ENCODE measurements around the gene WDR90.
A peak's percentile ranks its signal among the peaks of the same experiment; 100 is the strongest.

Gene WDR90

DNA sequence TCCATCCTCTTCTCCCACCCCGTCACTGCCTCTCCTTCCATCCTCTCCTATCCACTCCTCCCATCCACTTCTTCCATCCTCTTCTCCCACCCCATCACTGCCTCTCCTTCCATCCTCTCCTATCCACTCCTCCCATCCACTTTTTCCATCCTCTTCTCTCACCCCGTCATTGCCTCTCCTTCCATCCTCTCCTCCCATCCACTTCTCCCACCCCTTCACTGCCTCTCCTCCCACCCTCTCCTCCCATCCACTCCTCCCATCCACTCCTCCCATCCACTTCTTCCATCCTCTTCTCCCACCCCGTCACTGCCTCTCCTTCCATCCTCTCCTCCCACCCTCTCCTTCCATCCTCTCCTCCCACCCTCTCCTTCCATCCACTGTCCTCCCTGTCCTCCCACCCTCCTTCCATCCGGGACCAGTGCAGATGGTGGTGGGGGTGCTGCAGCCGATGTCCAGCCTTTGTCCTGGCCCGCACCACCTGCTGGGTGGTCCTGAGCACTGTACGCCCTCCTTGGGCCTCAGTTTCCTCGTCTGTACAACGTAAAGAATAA, 17.3 kb upstream of the WDR90 start:
- H3K9me3 Mint-ChIP-seq = no peaks in the 10 kb centered on the region
- peaks cover 10% of the 10 kb centered on the region for H3K4me1 Mint-ChIP-seq (ENCODE audit: low read depth)
- H3K4me3 Mint-ChIP-seq = no peak overlapping the region
- no peak overlapping the region for H3K27ac Mint-ChIP-seq
- peaks cover 3% of the 10 kb centered on the region for H3K36me3 Mint-ChIP-seq (ENCODE audit: low read depth)
- no peaks in the 10 kb centered on the region for H3K27me3 Mint-ChIP-seq

DNA sequence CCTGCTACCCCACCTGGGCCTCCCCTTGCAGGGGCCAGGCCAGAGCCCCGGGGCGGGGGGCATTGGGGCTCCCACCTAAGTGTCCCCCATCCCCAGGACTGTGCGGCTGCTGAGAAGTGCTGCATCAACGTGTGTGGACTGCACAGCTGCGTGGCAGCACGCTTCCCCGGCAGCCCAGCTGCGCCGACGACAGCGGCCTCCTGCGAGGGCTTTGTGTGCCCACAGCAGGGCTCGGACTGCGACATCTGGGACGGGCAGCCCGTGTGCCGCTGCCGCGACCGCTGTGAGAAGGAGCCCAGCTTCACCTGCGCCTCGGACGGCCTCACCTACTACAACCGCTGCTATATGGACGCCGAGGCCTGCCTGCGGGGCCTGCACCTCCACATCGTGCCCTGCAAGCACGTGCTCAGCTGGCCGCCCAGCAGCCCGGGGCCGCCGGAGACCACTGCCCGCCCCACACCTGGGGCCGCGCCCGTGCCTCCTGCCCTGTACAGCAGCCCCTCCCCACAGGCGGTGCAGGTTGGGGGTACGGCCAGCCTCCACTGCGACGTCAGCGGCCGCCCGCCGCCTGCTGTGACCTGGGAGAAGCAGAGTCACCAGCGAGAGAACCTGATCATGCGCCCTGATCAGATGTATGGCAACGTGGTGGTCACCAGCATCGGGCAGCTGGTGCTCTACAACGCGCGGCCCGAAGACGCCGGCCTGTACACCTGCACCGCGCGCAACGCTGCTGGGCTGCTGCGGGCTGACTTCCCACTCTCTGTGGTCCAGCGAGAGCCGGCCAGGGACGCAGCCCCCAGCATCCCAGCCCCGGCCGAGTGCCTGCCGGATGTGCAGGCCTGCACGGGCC, 16.5 kb upstream of the WDR90 start:
- Mint-ChIP-seq H3K27me3 (no peaks in the 10 kb centered on the region), H3K9me3 (no peaks in the 10 kb centered on the region), H3K27ac (no peak overlapping the region), H3K4me3 (no peak overlapping the region), H3K4me1 (ENCODE audit: low read depth) (peaks cover 10% of the 10 kb centered on the region), H3K36me3 (ENCODE audit: low read depth) (peaks cover 3% of the 10 kb centered on the region)

DNA sequence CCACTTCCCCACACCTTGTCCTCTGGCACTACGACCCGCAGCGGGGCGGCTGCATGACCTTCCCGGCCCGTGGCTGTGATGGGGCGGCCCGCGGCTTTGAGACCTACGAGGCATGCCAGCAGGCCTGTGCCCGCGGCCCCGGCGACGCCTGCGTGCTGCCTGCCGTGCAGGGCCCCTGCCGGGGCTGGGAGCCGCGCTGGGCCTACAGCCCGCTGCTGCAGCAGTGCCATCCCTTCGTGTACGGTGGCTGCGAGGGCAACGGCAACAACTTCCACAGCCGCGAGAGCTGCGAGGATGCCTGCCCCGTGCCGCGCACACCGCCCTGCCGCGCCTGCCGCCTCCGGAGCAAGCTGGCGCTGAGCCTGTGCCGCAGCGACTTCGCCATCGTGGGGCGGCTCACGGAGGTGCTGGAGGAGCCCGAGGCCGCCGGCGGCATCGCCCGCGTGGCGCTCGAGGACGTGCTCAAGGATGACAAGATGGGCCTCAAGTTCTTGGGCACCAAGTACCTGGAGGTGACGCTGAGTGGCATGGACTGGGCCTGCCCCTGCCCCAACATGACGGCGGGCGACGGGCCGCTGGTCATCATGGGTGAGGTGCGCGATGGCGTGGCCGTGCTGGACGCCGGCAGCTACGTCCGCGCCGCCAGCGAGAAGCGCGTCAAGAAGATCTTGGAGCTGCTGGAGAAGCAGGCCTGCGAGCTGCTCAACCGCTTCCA, 15.7 kb upstream of the WDR90 start:
- Mint-ChIP-seq H3K4me3 (no peak overlapping the region), H3K27me3 (no peaks in the 10 kb centered on the region), H3K36me3 (ENCODE audit: low read depth) (peaks cover 3% of the 10 kb centered on the region), H3K9me3 (no peaks in the 10 kb centered on the region), H3K4me1 (ENCODE audit: low read depth) (peaks cover 10% of the 10 kb centered on the region), H3K27ac (no peak overlapping the region)

DNA sequence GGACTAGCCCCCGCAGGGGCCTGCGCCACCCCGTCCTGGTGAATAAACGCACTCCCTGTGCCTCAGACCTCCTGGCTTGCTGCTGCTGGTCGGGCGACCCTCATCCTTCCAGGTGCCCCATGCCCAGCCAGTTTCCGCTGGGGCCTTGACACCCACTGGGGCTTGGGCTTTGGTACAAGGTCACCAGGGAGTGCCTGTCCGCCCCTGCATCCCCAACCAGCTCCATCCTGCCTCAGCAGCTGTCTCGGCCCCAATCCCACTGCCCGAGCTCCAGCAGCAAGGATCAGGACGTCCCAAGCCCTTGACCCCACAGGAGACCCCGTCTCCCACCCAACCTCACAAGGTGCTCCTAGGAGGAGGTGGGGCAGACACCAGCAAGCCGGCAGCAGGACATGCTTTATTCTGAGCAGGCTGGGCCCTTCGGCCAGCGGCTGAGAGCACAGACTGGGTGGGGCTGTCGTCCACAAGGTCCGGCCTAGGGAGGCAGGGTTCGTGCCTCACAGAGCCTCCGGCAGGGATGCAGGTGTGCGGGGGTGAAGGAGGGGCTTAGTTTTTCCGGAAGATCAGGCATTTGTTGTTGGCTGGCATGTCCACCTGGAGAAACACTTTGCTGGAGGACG, 15.0 kb upstream of the WDR90 start:
- Mint-ChIP-seq H3K4me1 (ENCODE audit: low read depth) (peaks cover 10% of the 10 kb centered on the region), H3K9me3 (no peaks in the 10 kb centered on the region), H3K27ac (no peak overlapping the region), H3K27me3 (no peaks in the 10 kb centered on the region), H3K4me3 (peak overlapping the region; percentile 58), H3K36me3 (ENCODE audit: low read depth) (peaks cover 3% of the 10 kb centered on the region)

DNA sequence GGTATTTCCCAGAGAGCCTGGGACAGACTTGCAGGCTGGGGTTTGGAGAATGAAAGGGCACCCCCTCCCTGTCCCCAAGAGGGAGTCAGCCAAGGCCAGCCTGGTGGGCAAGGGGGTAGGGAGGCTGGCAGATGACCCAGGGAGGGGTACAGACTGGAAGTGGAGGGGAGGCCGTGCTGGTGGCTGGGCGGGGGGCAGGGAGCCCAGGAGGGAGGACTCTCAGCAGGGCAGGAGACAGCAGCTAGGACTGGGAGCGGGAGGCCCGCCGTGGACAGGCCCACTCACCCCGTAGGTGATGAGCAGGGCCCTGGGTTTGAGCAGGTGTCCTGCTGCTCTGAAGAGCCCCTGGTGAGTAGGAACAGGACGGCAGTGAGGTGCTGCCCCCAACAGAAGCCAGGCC, 14.2 kb upstream of the WDR90 start:
- Mint-ChIP-seq H3K27ac (peak overlapping the region; percentile 74), H3K4me3 (peak overlapping the region; percentile 70), H3K27me3 (no peaks in the 10 kb centered on the region), H3K4me1 (ENCODE audit: low read depth) (peaks cover 13% of the 10 kb centered on the region), H3K9me3 (no peaks in the 10 kb centered on the region), H3K36me3 (ENCODE audit: low read depth) (peaks cover 3% of the 10 kb centered on the region)

DNA sequence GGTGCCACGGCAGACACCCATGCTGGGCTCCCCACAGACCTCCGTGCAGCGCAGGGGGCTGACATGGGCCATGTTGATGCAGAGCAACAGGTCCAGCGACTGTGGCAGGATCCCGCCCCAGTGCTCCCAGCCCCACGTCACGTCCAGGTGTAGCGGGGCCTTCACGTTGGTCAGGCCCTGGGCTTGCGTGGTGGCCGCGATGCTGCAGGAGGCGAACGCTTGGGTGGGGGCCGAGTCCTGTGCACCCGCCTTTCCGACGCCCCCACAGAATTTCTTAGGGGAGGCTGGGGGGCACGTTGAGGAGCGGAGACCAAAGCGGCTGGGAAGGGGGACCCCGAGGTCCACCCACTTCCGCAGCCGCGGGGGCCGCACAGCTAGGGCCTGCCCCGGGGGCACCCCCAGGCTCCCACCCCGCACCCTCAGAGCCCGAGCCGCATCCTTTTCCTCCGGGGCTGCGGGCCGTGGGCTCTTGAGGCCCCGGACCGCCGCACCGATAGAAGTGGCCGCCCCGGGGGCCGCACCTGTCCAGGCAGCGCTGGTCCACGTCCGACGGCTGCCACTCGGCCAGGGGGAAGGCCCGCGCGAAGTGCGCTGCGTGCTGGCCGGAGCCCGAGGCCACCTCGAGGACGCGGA, 13.5 kb upstream of the WDR90 start:
- no peak overlapping the region for H3K27ac Mint-ChIP-seq

DNA sequence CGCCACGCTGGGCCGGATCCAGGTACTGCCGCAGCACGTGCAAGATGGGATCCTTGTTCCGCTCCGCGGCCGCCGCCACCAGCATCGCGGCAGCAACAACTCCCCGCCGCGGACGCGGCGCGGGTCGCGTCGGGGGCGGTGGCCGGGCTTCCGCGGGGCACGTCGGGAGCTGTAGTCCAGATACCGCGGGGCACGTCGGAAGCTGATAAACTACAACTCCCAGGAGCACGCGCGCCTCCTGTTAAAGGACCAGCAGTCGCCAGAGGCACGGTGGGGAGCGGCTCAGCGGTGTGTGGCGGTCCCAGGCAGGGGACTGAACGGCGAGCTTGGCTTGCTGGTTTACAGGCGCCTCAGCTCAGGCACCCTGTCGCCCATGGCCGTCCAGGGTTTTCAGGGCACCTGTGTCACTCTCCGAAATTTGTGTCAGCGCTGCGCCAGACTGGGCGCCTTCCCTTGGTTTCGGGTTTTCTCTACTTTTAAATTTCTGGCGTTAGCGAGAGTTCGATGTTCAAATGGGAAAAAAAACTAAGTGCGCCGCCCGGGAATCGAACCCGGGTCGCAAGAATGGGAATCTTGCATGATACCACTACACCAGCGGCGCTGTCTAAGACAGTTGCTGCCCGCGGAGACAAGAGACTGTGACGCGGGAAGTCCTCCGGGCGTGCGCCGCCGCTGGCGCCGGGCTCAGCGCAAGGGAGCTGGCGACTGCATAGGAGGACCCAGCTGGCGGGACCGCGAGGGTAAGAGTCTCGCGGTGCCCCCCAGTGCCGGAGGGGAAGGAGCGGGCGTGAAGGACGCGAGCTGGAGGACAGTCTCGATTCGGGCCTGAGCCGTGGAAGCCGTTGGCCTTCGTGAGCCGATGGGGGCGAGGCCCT, 12.7 kb upstream of the WDR90 start, which contains the start of gene METTL26:
Gene METTL26 (minus strand): TSS at position 100 of the 875 bp plus-strand sequence. CDS start 15 bp downstream, at position 85.
- H3K9me3 Mint-ChIP-seq = no peaks in the 10 kb centered on the region
- H3K27me3 Mint-ChIP-seq = no peaks in the 10 kb centered on the region
- H3K27ac Mint-ChIP-seq = peak within 1 kb of the TSS; percentile 95
- H3K4me3 Mint-ChIP-seq = peak within 1 kb of the TSS; percentile 89
- peaks cover 3% of the 10 kb centered on the region for H3K36me3 Mint-ChIP-seq (ENCODE audit: low read depth)
- H3K4me1 Mint-ChIP-seq (ENCODE audit: low read depth) = peaks cover 13% of the 10 kb centered on the region

More for the DNA sequence above, 13.5 kb upstream of the WDR90 start:
- Mint-ChIP-seq H3K4me3 (peak overlapping the region; percentile 89), H3K9me3 (no peaks in the 10 kb centered on the region), H3K36me3 (ENCODE audit: low read depth) (peaks cover 3% of the 10 kb centered on the region), H3K27me3 (no peaks in the 10 kb centered on the region), H3K4me1 (ENCODE audit: low read depth) (peaks cover 13% of the 10 kb centered on the region)

DNA sequence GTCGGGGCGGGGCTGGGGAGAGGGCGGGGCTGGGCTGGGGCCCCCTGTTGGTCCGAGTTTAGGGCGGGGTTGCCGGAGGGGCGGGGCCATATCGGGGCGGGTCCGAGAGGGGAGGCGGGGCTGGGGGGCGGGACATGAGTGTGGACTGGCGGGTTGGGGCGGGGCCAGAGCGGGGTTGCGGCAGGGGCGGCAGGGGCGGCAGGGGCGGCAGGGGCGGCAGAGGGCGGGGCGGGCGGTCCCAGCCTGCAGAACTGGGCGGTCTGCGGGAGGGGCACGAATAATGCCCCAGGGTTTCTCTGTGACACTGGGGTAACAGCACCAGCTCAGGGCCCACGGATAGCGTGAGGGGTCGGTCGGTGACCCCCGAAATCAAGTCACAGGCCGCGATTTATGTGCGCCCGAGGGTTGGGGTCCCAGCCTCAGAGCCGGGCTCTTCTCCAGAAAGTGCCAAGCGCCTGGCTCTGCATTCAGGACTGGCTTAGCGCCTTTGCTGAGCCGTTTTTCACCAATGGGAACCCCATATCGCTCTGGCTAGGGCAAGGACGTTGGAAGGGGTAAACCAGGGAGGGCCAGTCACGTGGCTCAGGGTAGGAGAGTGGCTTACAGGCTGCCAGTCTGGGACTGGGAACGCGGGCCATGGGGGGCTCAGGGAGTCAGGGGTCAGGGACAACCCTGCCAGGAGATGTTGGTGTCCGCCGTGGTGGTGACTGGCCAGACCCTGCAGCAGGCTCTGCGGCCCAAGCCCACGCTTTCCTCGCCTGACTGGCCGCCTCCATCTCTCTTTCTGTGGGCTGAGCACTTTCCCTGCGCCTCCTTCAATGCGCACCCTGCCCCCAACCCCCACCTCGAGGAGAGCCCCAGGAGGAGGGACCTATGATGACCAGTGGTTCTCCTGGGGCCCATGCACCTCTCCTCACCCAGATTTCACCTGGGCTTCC, 11.8 kb upstream of the WDR90 start:
- H3K9me3 Mint-ChIP-seq = no peaks in the 10 kb centered on the region
- no peak overlapping the region for H3K27ac Mint-ChIP-seq
- H3K27me3 Mint-ChIP-seq = no peaks in the 10 kb centered on the region
- peaks cover 13% of the 10 kb centered on the region for H3K4me1 Mint-ChIP-seq (ENCODE audit: low read depth)
- H3K4me3 Mint-ChIP-seq = peak overlapping the region; percentile 89
- peaks cover 3% of the 10 kb centered on the region for H3K36me3 Mint-ChIP-seq (ENCODE audit: low read depth)

DNA sequence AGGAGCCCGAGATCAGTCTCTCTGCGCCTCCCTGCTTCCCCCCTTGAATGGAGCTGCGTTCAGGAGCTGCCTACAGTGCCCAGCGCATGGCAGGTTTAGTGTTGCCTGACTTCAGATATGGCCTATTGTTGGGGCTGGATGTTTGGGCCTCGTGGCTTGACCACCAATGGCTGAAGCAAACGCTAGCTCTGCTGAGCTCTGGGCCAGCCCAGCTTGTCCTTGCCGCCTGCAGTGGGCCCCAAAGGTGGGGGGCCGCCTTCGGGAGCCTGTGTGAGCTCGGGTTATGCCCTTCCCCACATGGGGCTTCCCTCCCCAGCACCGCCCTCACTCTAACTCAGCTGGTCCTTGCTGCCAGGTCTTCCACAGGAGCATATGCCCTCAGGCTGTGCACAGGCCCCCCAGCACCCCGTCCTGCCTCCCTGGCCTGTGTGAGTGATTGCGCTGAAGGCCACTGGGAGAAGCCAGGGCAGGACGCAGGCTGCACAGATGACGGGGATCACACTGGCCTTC, 11.1 kb upstream of the WDR90 start:
- H3K4me3 Mint-ChIP-seq = no peak overlapping the region
- H3K9me3 Mint-ChIP-seq = no peaks in the 10 kb centered on the region
- peaks cover 3% of the 10 kb centered on the region for H3K36me3 Mint-ChIP-seq (ENCODE audit: low read depth)
- peaks cover 16% of the 10 kb centered on the region for H3K4me1 Mint-ChIP-seq (ENCODE audit: low read depth)
- H3K27ac Mint-ChIP-seq = no peak overlapping the region
- H3K27me3 Mint-ChIP-seq = no peaks in the 10 kb centered on the region

DNA sequence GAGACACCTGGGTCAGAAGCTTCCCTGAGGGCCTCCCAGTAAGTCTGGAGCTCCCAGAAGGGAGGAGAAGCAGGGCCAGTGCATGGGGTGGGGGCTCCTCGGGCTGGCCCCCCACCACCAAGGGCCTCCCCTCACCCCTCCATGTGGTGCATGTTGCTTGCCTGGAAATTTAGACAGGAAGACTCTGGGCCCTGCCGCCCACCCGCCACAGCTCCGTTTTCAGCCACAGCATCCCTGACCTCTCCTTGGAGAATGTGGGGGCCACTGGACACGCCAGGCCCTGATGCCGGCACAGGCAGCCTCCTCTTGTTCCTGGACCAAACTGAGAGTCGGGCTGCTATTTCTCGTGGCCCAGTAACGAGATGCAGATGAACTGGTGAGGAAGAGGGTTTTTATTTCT, 10.3 kb upstream of the WDR90 start:
- Mint-ChIP-seq H3K9me3 (no peaks in the 10 kb centered on the region), H3K4me1 (ENCODE audit: low read depth) (peaks cover 20% of the 10 kb centered on the region), H3K27me3 (no peaks in the 10 kb centered on the region), H3K4me3 (no peak overlapping the region), H3K27ac (no peak overlapping the region), H3K36me3 (ENCODE audit: low read depth) (peaks cover 3% of the 10 kb centered on the region)

DNA sequence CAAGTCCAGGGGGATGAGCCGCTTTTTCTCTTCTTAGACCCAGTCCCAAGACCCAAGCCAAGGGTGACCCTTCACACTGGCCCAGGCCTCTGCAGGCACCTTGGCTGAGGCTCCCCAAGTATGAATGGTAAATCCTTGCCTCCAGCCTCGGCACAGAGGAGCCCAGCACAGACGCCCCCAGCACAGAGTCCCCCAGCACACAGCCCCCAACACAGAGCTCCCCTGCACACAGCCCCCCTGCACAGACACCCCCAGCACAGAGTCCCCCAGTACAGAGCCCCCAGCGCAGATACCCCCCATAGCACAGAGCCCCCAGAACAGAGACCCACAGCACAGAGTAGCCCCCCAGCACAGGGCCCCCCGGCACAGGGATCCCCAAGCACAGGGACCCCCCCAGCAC, 8.6 kb upstream of the WDR90 start:
- H3K27ac Mint-ChIP-seq = no peak overlapping the region
- H3K27me3 Mint-ChIP-seq = no peaks in the 10 kb centered on the region
- H3K9me3 Mint-ChIP-seq = no peaks in the 10 kb centered on the region
- H3K4me3 Mint-ChIP-seq = no peak overlapping the region
- peaks cover 13% of the 10 kb centered on the region for H3K36me3 Mint-ChIP-seq (ENCODE audit: low read depth)
- H3K4me1 Mint-ChIP-seq (ENCODE audit: low read depth) = peaks cover 25% of the 10 kb centered on the region

DNA sequence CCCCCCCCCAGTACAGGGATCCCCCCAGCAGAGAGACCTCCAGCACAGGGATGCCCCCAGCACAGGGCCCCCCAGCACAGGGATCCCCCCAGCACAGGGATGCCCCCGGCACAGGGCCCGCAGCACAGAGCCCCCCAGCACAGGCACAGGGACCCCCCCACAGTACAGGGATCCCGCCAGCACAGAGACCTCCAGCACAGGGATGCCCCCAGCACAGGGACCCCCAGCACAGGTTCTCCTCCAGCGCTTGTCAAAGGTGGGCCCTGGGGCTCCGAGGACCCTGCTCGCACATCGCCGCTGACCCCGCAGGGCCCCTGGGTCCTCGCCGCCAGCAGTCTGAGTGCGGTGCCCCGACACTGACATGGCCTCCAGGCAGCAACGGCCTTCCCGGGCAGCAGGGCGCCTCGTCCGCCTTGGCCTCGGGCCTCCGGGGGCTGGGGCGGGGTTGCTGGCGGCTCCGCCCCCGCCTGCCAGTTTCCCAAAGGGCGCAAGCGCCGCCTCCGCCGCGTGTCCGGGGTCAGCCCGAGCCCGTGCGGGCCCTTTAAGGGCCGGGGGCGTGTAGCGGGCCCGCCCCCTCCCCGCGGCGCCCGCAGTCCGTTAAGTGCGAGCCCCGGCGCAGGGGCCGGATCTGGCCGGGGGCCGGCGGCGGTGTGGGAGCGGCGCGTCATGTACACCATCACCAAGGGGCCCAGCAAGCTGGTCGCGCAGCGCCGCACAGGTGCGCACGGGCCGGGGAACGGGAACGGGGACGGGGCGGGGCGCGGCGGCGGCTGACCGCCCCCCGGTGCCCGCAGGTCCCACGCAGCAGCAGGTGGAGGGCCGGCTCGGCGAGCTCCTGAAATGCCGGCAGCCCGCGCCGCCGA, 7.6 kb upstream of the WDR90 start, which contains the start of gene MCRIP2:
Gene MCRIP2 (plus strand): TSS at position 503 of the 863 bp plus-strand sequence. CDS start 164 bp downstream, at position 667.
- Mint-ChIP-seq H3K27me3 (no peaks in the 10 kb centered on the region), H3K36me3 (ENCODE audit: low read depth) (peaks cover 12% of the 10 kb centered on the region), H3K9me3 (no peaks in the 10 kb centered on the region), H3K4me1 (ENCODE audit: low read depth) (peaks cover 22% of the 10 kb centered on the region), H3K27ac (peak within 1 kb of the TSS; percentile 49), H3K4me3 (peak within 1 kb of the TSS; percentile 82)

Measured in stimulated activated naive CD8-positive, alpha-beta T cell treated with anti-CD3 and anti-CD28 coated beads, Interleukin-15, Interleukin-2, amounts not matched to agents 100 ng/mL and 50 ng/mL, for 24 hours (primary cell).